Measurements from ENCODE around the gene SEMA5A. TPM values are rescaled to one million over a fixed set of nuclear protein-coding genes. Genes with fewer than 3 reads are reported as not detected.

Gene SEMA5A
- total RNA-seq, 1 donor from 2014 or later: 189 TPM

GRCh38 chr5:9386945-9387344, 158.9 kb downstream of the SEMA5A start:
- Mint-ChIP-seq H3K4me3 (ENCODE audit: unreplicated experiment) (no peak overlapping the region), H3K4me1 (ENCODE audit: unreplicated experiment) (peaks cover 31% of the 10 kb centered on the region), H3K27ac (ENCODE audit: unreplicated experiment) (no peak overlapping the region), H3K36me3 (ENCODE audit: unreplicated experiment) (peaks cover 13% of the 10 kb centered on the region), H3K9me3 (ENCODE audit: unreplicated experiment) (no peaks in the 10 kb centered on the region), H3K27me3 (ENCODE audit: unreplicated experiment) (no peaks in the 10 kb centered on the region)
- DNase-seq (ENCODE audit: extremely low spot score, unreplicated experiment): no peak
- no peak for TF ChIP-seq CTCF (IDR thresholded peaks at IDR 0.05)

- no peak for TF ChIP-seq CTCF (IDR thresholded peaks at IDR 0.05)
- H3K27ac Mint-ChIP-seq (ENCODE audit: unreplicated experiment): no peak overlapping the region
- H3K4me3 Mint-ChIP-seq (ENCODE audit: unreplicated experiment): no peak overlapping the region
- no peaks in the 10 kb centered on the region for H3K9me3 Mint-ChIP-seq (ENCODE audit: unreplicated experiment)
- no peak for DNase-seq (ENCODE audit: extremely low spot score, unreplicated experiment)
- H3K36me3 Mint-ChIP-seq (ENCODE audit: unreplicated experiment): peaks cover 30% of the 10 kb centered on the region
- H3K27me3 Mint-ChIP-seq (ENCODE audit: unreplicated experiment): no peaks in the 10 kb centered on the region
- H3K4me1 Mint-ChIP-seq (ENCODE audit: unreplicated experiment): peaks cover 18% of the 10 kb centered on the region
Observed at GRCh38 chr5:9382522-9382921, 163.4 kb downstream of the SEMA5A start.

GRCh38 chr5:9381464-9381863, 164.4 kb downstream of the SEMA5A start:
- no peak overlapping the region for H3K27ac Mint-ChIP-seq (ENCODE audit: unreplicated experiment)
- DNase-seq (ENCODE audit: extremely low spot score, unreplicated experiment): no peak
- H3K27me3 Mint-ChIP-seq (ENCODE audit: unreplicated experiment): no peaks in the 10 kb centered on the region
- TF ChIP-seq CTCF (IDR thresholded peaks at IDR 0.05): no peak
- H3K36me3 Mint-ChIP-seq (ENCODE audit: unreplicated experiment): peaks cover 39% of the 10 kb centered on the region
- no peak overlapping the region for H3K4me3 Mint-ChIP-seq (ENCODE audit: unreplicated experiment)
- peaks cover 15% of the 10 kb centered on the region for H3K4me1 Mint-ChIP-seq (ENCODE audit: unreplicated experiment)
- H3K9me3 Mint-ChIP-seq (ENCODE audit: unreplicated experiment): no peaks in the 10 kb centered on the region

- no peaks in the 10 kb centered on the region for H3K27me3 Mint-ChIP-seq (ENCODE audit: unreplicated experiment)
- no peaks in the 10 kb centered on the region for H3K9me3 Mint-ChIP-seq (ENCODE audit: unreplicated experiment)
- H3K4me3 Mint-ChIP-seq (ENCODE audit: unreplicated experiment): no peak overlapping the region
- no peak for DNase-seq (ENCODE audit: extremely low spot score, unreplicated experiment)
- TF ChIP-seq CTCF (IDR thresholded peaks at IDR 0.05): no peak
- H3K27ac Mint-ChIP-seq (ENCODE audit: unreplicated experiment): no peak overlapping the region
- H3K36me3 Mint-ChIP-seq (ENCODE audit: unreplicated experiment): peaks cover 43% of the 10 kb centered on the region
- peaks cover 15% of the 10 kb centered on the region for H3K4me1 Mint-ChIP-seq (ENCODE audit: unreplicated experiment)
Observed at GRCh38 chr5:9380109-9380508, 165.8 kb downstream of the SEMA5A start.

- Mint-ChIP-seq H3K4me1 (ENCODE audit: unreplicated experiment) (peaks cover 8% of the 10 kb centered on the region), H3K36me3 (ENCODE audit: unreplicated experiment) (peaks cover 42% of the 10 kb centered on the region), H3K9me3 (ENCODE audit: unreplicated experiment) (no peaks in the 10 kb centered on the region), H3K27me3 (ENCODE audit: unreplicated experiment) (no peaks in the 10 kb centered on the region), H3K4me3 (ENCODE audit: unreplicated experiment) (no peak overlapping the region), H3K27ac (ENCODE audit: unreplicated experiment) (no peak overlapping the region)
- TF ChIP-seq CTCF (IDR thresholded peaks at IDR 0.05): no peak
- no peak for DNase-seq (ENCODE audit: extremely low spot score, unreplicated experiment)
Observed at GRCh38 chr5:9376363-9377117, 169.3 kb downstream of the SEMA5A start.
